NCI-H526 treated with DMSO at 0.1 percent for 48 hours (cell line): ENCODE measurements around the gene KCNJ6.
"Not testable (repeated sequence)": the region's sequence is repeated elsewhere in the genome, so short reads cannot be mapped to it uniquely, and the experiment has no call there.

Experiments used
- DNase-seq: peaks from one replicate; lab custom pipeline; 2025; lab: John Stamatoyannopoulos, UW

Gene KCNJ6

DNA sequence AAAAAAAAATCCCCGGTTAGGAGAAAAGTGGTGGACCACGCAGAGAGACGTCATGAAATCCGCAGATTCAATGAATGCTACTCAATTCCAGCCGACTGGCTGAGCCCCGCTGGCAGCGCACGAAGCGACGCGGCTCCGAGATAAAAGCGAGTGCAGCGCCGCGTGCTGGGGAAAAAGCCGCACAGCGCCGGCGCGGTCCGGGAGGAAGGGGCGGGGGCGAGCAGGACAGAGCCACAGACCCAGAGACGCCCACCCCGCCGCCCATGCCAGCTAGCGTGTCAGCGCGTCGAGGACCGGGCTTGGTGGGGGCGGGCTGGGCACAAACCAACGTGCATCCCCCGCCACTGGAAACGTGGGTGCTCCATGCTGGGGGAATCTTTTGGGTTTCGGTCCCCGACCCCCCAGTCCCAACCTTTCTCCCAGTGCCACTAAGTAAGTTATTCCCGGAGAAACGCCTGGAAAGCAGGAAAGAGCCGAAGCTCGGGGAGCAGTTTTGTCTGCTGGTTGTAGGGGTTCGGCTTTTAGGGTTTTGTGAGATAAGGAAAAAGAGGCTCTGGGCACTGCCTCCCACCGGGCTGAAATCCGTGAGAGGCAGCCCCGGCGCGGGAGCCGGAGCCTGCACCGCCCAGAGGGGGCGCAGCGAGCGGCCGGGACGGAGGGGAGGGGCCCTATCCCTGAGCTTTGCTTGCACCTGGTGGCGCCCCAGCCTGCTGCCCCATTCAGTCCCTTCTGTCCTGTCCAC, at the start of gene KCNJ6:
Gene KCNJ6 (minus strand): TSS at position 148 of the 742 bp plus-strand sequence. CDS start 75,775 bp downstream, outside the sequence.
- peak; percentile 70 for DNase-seq

- no peak for DNase-seq
Observed at GRCh38 chr21:37965088-37965805, 49.0 kb upstream of the KCNJ6 start.

- DNase-seq: no peak
Observed at GRCh38 chr21:37958537-37958936, 42.3 kb upstream of the KCNJ6 start.

DNA sequence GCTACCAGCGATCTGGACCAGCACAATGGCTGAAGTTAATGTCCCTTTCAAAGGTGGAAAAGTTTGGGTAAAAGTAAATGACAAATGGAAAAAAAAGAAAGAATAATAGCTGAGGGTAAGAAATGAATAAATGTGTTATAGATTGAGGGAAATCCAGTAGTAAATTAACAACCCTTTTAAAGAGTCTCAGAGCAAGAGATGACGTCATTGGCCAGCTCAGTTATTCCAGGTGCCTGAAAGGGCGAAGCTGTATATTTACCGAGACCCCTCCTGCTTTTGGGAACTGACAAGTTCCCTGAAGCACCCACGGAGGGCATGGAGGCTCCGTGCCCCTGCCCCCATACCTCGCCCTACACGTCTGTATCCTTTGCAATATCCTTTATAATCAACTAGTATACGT, 40.5 kb upstream of the KCNJ6 start:
- DNase-seq: no peak

GRCh38 chr21:37945036-37945435, 28.8 kb upstream of the KCNJ6 start:
- DNase-seq: no peak

- no peak for DNase-seq
Observed at GRCh38 chr21:37944496-37944895, 28.2 kb upstream of the KCNJ6 start.

GRCh38 chr21:37940691-37941090, 24.4 kb upstream of the KCNJ6 start:
- DNase-seq: no peak

DNA sequence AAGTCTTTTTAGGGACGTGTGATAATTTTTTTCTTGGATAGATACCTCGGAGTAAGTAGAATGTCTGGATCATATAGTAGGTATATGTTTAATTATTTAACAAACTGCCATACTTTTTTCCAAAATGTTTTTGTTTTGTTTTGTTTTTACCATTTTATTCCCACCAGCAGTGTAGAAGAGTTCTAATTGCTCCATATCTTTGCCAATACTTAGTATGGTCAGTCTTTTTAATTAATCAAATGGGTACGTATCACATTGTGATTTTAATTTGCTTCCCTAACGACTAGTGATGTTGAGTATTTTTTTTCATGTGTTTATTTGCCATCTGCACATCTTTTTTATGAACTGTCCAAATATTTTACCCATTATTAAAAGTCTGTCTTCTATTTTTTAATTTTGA, 23.6 kb upstream of the KCNJ6 start:
- no peak for DNase-seq

DNA sequence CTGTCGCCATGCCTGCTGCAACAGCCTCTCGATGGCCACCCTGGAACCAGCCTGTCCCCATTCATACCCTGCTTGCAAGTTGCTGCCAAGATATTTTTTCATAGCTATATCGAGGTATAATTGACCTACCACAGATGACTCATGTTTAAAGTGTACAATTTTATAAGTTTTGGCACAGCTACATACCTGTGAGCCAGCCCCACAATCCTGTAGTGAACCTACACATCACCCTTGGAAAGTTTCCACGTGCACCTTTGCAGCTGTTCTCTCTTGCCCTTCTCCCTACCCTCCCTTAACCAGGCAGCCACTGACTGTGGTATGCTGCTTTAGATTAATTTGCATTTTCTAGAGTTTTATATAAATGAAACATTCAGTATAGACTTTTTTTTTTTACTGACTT, 23.0 kb upstream of the KCNJ6 start:
- DNase-seq: no peak

GRCh38 chr21:37937668-37938067, 21.4 kb upstream of the KCNJ6 start:
- no peak for DNase-seq

DNA sequence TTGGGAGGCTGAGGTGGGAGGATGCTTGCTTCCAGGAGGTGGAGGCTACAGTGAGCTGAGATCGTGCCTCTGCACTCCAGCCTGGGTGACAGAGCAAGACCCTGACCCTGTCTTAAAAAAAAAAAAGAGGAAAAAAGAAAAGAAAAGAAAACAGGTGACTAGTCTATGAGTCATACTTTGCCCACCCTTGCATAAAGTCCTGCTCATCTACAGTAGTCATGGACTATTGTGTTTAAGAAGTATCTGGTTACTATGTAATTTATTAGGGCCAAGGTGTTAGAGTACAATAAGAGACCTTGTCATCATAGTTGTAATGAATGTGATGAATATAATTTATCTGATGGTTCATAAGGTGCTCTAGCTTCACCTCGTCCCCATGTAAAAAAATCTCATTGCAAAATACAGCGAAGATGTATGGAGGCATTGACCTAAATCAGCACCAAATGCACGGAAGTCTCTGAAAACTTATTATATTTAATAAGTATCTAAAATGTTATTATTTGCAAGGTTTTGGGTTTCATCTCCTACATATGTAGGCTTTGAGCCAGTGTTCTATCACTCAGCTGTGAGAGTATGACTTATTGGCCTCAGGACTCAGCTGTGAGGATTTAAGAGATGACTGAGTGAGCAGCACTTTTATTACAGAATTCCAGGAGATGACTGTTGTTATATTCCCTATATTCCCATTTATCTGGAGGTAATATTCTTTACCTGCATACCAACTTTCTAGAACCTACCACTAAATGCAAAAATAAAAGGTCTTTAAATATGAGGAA, 19.9 kb upstream of the KCNJ6 start:
- no peak for DNase-seq

GRCh38 chr21:37932936-37933335, 16.7 kb upstream of the KCNJ6 start:
- DNase-seq: no peak

DNA sequence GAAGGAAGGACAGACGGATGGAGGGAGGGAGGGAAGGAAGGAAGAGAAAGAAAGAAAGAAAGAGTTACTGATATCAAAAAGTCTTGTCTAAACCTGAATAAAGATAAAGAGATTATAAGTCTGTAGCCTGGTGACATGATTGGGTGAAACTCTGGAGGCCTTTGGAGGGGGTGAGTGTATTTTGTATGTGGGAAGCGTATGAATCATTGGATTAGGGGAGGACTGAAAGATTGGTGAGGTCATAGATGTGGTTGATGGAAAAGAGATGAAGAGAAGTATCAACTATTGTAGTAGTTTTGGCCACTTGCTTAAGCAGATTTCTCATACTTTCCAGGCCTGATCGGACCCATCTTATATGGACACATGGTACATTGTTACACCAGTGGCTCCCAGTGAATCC, 11.5 kb upstream of the KCNJ6 start:
- DNase-seq: no peak

GRCh38 chr21:37921091-37921490, 4.8 kb upstream of the KCNJ6 start:
- DNase-seq: no peak

DNA sequence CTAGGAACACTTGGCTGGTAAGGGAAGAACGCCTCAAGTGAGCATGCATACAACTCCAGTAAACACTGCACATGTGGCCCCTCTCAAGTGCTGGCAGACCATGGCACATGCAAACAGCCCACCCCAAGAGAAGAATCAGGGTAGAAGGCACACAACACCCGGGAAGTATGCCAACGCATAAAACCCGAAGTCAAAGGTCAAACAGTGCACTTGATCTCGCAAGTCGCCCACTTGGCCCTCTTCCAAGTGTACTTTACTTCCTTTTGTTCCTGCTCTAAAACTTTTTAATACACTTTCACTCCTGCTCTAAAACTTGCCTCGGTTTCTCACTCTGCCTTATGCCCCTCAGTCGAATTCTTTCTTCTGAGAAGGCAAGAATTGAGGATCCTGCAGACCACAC, 4.0 kb upstream of the KCNJ6 start:
- not testable (repeated sequence) for DNase-seq

GRCh38 chr21:37917612-37918011, 1.4 kb upstream of the KCNJ6 start:
- DNase-seq: no peak

- DNase-seq: peak; percentile 64
Observed at GRCh38 chr21:37915941-37916309, 332 bp downstream of the KCNJ6 start.

- peak; percentile 64 for DNase-seq
Observed at GRCh38 chr21:37915497-37915911, 753 bp downstream of the KCNJ6 start.

- DNase-seq: no peak
Observed at GRCh38 chr21:37912616-37913015, 3.6 kb downstream of the KCNJ6 start.

- no peak for DNase-seq
Observed at GRCh38 chr21:37909936-37910335, 6.3 kb downstream of the KCNJ6 start.

GRCh38 chr21:37908691-37909090, 7.6 kb downstream of the KCNJ6 start:
- no peak for DNase-seq

DNA sequence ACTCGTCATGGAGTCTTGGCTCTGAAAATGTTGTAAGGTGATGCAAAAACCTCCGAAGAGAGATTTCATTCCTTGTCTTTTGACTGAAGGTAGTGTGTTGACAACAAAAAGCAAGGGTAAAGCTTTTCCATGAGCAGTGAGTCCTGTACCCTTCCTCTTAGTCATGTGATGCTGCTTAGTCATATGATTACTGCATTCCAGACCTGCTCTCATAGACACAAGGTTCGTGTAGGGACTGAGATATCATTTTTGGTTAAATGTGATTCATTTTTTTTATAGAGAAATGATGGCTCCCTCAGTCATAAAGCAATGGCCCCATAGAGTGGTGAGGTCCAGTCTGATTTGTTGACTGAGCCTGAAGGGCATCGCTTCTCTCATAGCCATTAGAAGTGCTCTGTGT, 9.2 kb downstream of the KCNJ6 start:
- DNase-seq: no peak

DNA sequence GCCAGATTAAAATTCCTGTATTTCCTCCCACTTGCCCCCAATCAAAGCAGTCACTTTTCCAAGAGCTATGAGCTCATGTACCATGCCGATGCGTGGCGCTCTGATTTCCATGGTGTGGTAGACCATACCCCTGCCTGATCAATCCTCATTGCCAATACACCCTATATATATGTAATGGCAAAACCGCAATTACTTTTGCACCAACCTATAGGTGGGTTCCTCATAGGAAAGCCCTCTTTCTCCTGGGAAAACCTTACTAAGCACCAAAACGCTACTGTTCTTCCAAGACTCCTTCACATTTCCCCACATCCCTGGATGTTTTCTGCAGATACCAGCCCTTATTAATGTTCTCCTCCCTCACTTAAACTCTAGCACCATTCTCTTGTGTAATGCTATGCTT, 11.0 kb downstream of the KCNJ6 start:
- no peak for DNase-seq
